Measurements from ENCODE around the gene PDS5A. TPM values are rescaled to one million over a fixed set of nuclear protein-coding genes. Genes with fewer than 3 reads are reported as not detected.
"Not testable (repeated sequence)": the region's sequence is repeated elsewhere in the genome, so short reads cannot be mapped to it uniquely, and the experiment has no call there.

The PDS5A gene
- total and polyA plus RNA-seq, 10 donors, result 17.9 to 90.7 (median 71.3) TPM

GRCh38 chr4:39792128-39792527 is 185.6 kb downstream of the PDS5A start:
- Histone ChIP-seq H3K36me3 (no peaks in the 10 kb centered on the region), H3K9me3 (no peaks in the 10 kb centered on the region), H3K27me3 (replicated peaks in 1 of 7) (no peaks in the 10 kb centered on the region), H3K27ac (no peak overlapping the region), H3K4me1 (no peaks in the 10 kb centered on the region), H3K4me3 (no peak overlapping the region)
- intact Hi-C loops (cut with DNase I; ENCODE audit: low total_unique reads), result no loop called here
- DNase-seq, result no peak
- TF ChIP-seq POLR2A (IDR thresholded peaks at IDR 0.05) (no peak), POLR2AphosphoS5 (IDR thresholded peaks at IDR 0.05) (no peak)
- TF ChIP-seq, protein P1, sequence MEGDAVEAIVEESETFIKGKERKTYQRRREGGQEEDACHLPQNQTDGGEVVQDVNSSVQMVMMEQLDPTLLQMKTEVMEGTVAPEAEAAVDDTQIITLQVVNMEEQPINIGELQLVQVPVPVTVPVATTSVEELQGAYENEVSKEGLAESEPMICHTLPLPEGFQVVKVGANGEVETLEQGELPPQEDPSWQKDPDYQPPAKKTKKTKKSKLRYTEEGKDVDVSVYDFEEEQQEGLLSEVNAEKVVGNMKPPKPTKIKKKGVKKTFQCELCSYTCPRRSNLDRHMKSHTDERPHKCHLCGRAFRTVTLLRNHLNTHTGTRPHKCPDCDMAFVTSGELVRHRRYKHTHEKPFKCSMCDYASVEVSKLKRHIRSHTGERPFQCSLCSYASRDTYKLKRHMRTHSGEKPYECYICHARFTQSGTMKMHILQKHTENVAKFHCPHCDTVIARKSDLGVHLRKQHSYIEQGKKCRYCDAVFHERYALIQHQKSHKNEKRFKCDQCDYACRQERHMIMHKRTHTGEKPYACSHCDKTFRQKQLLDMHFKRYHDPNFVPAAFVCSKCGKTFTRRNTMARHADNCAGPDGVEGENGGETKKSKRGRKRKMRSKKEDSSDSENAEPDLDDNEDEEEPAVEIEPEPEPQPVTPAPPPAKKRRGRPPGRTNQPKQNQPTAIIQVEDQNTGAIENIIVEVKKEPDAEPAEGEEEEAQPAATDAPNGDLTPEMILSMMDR (IDR thresholded peaks at IDR 0.05 in 8 of 11, conservative IDR thresholded peaks at IDR 0.05 in 3 of 11), result no peak
- 75 to 91% (median 85%) methylated on average over 5 of the region's 5 CpGs for WGBS, 5 donors

GRCh38 chr4:39786838-39787237 is 190.9 kb downstream of the PDS5A start:
- 72 to 95% (median 81%) methylated on average over 4 of the region's 4 CpGs for WGBS, 5 donors
- no peak overlapping the region for H3K27ac ChIP-seq
- no peaks in the 10 kb centered on the region for H3K27me3 ChIP-seq (replicated peaks in 1 of 7)
- H3K36me3 ChIP-seq, result peaks cover 0 to 7% (median 0%) of the 10 kb centered on the region in 6 donors
- DNase-seq, result no peak
- H3K9me3 ChIP-seq, result no peaks in the 10 kb centered on the region
- H3K4me3 ChIP-seq, result no peak overlapping the region
- intact Hi-C loops (cut with DNase I; ENCODE audit: low total_unique reads), result no loop called here
- TF ChIP-seq, protein P1 (IDR thresholded peaks at IDR 0.05 in 8 of 11, conservative IDR thresholded peaks at IDR 0.05 in 3 of 11), result no peak
- no peaks in the 10 kb centered on the region for H3K4me1 ChIP-seq

DNA sequence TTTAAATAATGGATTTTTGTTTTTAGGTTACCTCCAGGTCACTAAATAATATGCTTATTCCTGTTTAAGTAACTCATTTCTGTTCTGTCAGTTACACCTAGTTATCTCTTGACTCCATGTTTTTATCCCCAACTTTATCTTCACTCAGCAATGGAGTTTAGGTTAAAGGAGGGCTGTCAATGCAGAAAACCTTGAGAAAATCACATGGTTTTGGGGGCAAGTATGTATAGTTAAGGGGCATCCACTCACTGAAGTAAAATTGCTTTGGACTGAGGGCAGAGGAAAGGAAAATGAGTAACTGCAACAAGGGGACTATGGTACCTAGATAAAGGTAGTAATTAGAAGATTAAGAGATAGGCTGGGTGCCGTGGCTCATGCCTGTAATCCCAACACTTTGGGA is 192.6 kb downstream of the PDS5A start:
- WGBS, 5 donors, result 59 to 85% (median 76%) methylated on average over 1 of the region's 1 CpG
- Histone ChIP-seq H3K36me3 (peaks cover 0 to 19% (median 0%) of the 10 kb centered on the region in 6 donors), H3K27me3 (replicated peaks in 1 of 7) (no peaks in the 10 kb centered on the region), H3K4me1 (no peaks in the 10 kb centered on the region), H3K9me3 (no peaks in the 10 kb centered on the region), H3K4me3 (no peak overlapping the region), H3K27ac (no peak overlapping the region)
- no peak for TF ChIP-seq POLR2A (IDR thresholded peaks at IDR 0.05)
- no peak for DNase-seq
- intact Hi-C loops (cut with DNase I; ENCODE audit: low total_unique reads), result no loop called here

DNA sequence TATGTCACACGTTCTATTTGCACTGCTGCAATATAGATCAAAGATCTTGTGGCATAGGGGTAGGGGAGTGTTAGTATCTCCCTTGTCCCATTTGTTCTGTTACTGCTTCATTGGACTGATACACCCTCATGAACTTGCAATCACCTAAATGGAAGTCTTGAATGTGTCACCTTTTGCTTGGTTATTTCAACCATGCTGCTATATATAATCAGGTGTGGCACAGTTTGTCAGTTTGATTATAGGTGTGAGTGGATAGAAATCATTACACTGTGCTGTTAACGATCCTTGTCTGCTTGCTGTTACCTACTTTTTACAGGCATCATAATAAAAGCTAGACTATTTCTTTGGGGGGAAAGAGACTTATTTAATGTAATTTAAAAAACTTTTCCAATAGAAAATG is 195.7 kb downstream of the PDS5A start:
- H3K27ac ChIP-seq; H3K9me3 ChIP-seq; H3K27me3 ChIP-seq (replicated peaks in 1 of 7); intact Hi-C loops (cut with DNase I; ENCODE audit: low total_unique reads); DNase-seq; H3K4me3 ChIP-seq; H3K4me1 ChIP-seq: not testable (repeated sequence)
- 93 to 100% (median 95%) methylated on average over 2 of the region's 2 CpGs for WGBS, 5 donors
- peaks cover 0 to 49% (median 18%) of the 10 kb centered on the region in 6 donors for H3K36me3 ChIP-seq

Small RNA genes within 50 kb of the gene (small RNA-seq; reads per million reads assigned to genes)
- 0 reads per million in 4 donors for gene RNA5SP159

Other genes starting within 250 kb of the PDS5A start
- gene N4BP2, start 78.9 kb upstream of the PDS5A start, total RNA-seq, result 10 to 100 TPM in 6 of 7 donors, 1 to 10 TPM in 1; 7.7 to 18.7 (median 15.1) TPM
- gene N4BP2, start 78.9 kb upstream of the PDS5A start, polyA plus RNA-seq, result 1 to 10 TPM; 1.3 to 1.6 (median 1.5) TPM
- gene RHOH, start 219.1 kb upstream of the PDS5A start, total RNA-seq, result 100 to 1,000 TPM in 1 of 7 donors, 10 to 100 TPM in 6; 51.4 to 100 (median 72.0) TPM
- 100 to 1,000 TPM in 1 of 3 donors, 10 to 100 TPM in 2; 70.3 to 112 (median 76.6) TPM for gene RHOH, start 219.1 kb upstream of the PDS5A start, polyA plus RNA-seq